ENCODE measurements around the gene CDKN2B-AS1. TPM values are rescaled to one million over a fixed set of nuclear protein-coding genes. Genes with fewer than 3 reads are reported as not detected.

The CDKN2B-AS1 gene
- total and polyA plus RNA-seq, 2 of the 13 experiments (the other 11 are each of a cell fraction or from before 2014, with no cell fraction given), result 0.64 to 2.3 TPM

DNA sequence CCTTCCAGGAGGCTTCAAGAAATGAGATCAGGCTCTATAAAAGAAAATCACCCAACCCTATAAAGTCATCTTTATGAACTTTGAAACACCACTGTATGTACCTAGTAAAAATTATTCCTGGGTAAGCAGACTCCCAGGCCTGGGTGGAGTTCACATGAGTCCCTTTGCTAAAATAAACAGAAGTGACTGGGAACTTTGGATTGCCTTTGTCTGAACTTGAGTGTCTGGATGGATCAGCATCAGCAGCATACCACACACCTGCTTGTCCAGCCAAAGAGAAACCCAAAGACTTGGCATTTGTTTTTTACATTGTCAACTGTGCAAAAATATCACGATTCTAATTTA, 94.1 kb downstream of the CDKN2B-AS1 start:
- H3K79me2 ChIP-seq (ENCODE audit: insufficient read depth, low read length), result no peaks in the 10 kb centered on the region
- no peak overlapping the region for H3K4me2 ChIP-seq (ENCODE audit: low read depth, low read length)
- H3K9ac ChIP-seq (ENCODE audit: insufficient read depth, low read depth, low read length), result no peak overlapping the region
- H3K27me3 ChIP-seq (ENCODE audit: control insufficient read depth in 1 of 2, insufficient read depth in 2 of 2, low read length in 2 of 2), result no peaks in the 10 kb centered on the region
- H3K4me3 ChIP-seq (replicated peaks in 1 of 3; ENCODE audit: insufficient read depth in 1 of 3, low read depth in 2 of 3, low read length in 3 of 3), result no peak overlapping the region
- no peaks in the 10 kb centered on the region for H3K9me3 ChIP-seq (ENCODE audit: low read length)
- peaks cover 6% of the 10 kb centered on the region; the same call in 1 of the 2 replicates for H3K4me1 ChIP-seq (ENCODE audit: insufficient read depth, low read length)
- no peak for TF ChIP-seq ZNF317 (CRISPR knock-in tag; IDR thresholded peaks at IDR 0.05)
- no peak for TF ChIP-seq ZNF678 (CRISPR knock-in tag; IDR thresholded peaks at IDR 0.05)
- TF ChIP-seq PHB2 (IDR thresholded peaks at IDR 0.05; ENCODE audit: partially characterized antibody), result no peak
- TF ChIP-seq RBFOX2 (IDR thresholded peaks at IDR 0.05; ENCODE audit: low read depth, low read length), result no peak
- TF ChIP-seq, protein P1, sequence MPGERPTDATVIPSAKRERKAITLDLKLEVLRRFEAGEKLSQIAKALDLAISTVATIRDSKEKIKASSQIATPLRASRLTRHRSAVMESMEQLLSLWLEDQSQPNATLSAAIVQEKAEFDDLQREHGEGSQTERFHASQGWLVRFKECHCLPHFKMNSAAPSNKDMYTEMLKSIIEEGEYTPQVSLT (CRISPR knock-in tag; IDR thresholded peaks at IDR 0.05; ENCODE audit: borderline replicate concordance, low read depth), result no peak
- TF ChIP-seq, protein P2, sequence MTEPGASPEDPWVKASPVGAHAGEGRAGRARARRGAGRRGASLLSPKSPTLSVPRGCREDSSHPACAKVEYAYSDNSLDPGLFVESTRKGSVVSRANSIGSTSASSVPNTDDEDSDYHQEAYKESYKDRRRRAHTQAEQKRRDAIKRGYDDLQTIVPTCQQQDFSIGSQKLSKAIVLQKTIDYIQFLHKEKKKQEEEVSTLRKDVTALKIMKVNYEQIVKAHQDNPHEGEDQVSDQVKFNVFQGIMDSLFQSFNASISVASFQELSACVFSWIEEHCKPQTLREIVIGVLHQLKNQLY (CRISPR knock-in tag; IDR thresholded peaks at IDR 0.05), result no peak
- no peak for TF ChIP-seq ELF4 (CRISPR knock-in tag; IDR thresholded peaks at IDR 0.05; ENCODE audit: borderline replicate concordance)
- TF ChIP-seq KAT2B (IDR thresholded peaks at IDR 0.05; ENCODE audit: borderline replicate concordance, low read depth, low read length), result no peak
- no peak for TF ChIP-seq ZNF329 (CRISPR knock-in tag; IDR thresholded peaks at IDR 0.05; ENCODE audit: low read depth)
- TF ChIP-seq ISL2 (CRISPR knock-in tag; IDR thresholded peaks at IDR 0.05), result no peak
- no peak for TF ChIP-seq MED8 (CRISPR knock-in tag; IDR thresholded peaks at IDR 0.05; ENCODE audit: insufficient replicate concordance)
- TF ChIP-seq, protein P3, sequence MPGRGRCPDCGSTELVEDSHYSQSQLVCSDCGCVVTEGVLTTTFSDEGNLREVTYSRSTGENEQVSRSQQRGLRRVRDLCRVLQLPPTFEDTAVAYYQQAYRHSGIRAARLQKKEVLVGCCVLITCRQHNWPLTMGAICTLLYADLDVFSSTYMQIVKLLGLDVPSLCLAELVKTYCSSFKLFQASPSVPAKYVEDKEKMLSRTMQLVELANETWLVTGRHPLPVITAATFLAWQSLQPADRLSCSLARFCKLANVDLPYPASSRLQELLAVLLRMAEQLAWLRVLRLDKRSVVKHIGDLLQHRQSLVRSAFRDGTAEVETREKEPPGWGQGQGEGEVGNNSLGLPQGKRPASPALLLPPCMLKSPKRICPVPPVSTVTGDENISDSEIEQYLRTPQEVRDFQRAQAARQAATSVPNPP (CRISPR knock-in tag; IDR thresholded peaks at IDR 0.05), result no peak
- H3K27ac ChIP-seq (ENCODE audit: extremely low read length, insufficient read depth, low read length), result no peak overlapping the region
- in situ Hi-C loops (cut with HindIII; ENCODE audit: extremely low pct_ligation_motif_present, low pct_unique_long_range_greater_than_20kb), result no loop called here
- H4K20me1 ChIP-seq (ENCODE audit: insufficient read depth, low read length), result no peaks in the 10 kb centered on the region
- CTCF ChIA-PET (ENCODE audit: low intra/inter-chr PET ratio, low total read pairs), result no interaction called here
- no peak for FAIRE-seq
- WGBS (ENCODE audit: low lambda C conversion rate), result 0% methylated on average over 1 of the region's 1 CpG
- DNase-seq (ENCODE audit: low spot score), result peak; percentile 34
- ATAC-seq, result peak; percentile 55
- H2AFZ ChIP-seq (ENCODE audit: low read length), result no peak overlapping the region
- POLR2A ChIA-PET, result no interaction called here
- intact Hi-C loops (cut with micrococcal nuclease; ENCODE audit: unreplicated experiment), result no loop called here
- BruUV-seq (replicated peaks), result no TSS peak
- no peaks in the 10 kb centered on the region for H3K36me3 ChIP-seq (replicated peaks in 1 of 2; ENCODE audit: control insufficient read depth in 1 of 2, insufficient read depth in 2 of 2, low read length in 2 of 2)

Data from HepG2 (cell line).